CD14-positive monocyte (primary cell): ENCODE measurements around the gene BSPRY. TPM values are rescaled to one million over a fixed set of nuclear protein-coding genes. Genes with fewer than 3 reads are reported as not detected.

Experiments
- DNase-seq, 3 donors: peaks; one replicate each; pipeline ENCODE4 v3.0.0-alpha.2; 2011 to 2022
- H2AFZ ChIP-seq: 2 replicates; pipeline ENCODE4 v1.6.0; 2012; ENCODE audit warnings: mild to moderate bottlenecking, low read depth, low read length, inconsistent platforms; ENCODE audit not compliant: insufficient read depth, poor library complexity, severe bottlenecking
- H3K27ac ChIP-seq, 2 donors: 1 replicate in 1 of 2; 2 replicates in 1 of 2; pipeline ENCODE4 v1.5.1; 2012 to 2013; ENCODE audit warnings: low read length in 2 of 2, control low read depth in 1 of 2, inconsistent platforms in 1 of 2, low read depth in 1 of 2, mild to moderate bottlenecking in 1 of 2
- H3K27me3 ChIP-seq, 2 donors: one replicate each; pipeline versions ENCODE4 v1.6.0 to v1.6.1; 2011 to 2013; ENCODE audit warnings: low read length in 2 of 2; ENCODE audit not compliant: control insufficient read depth in 2 of 2, insufficient read depth in 2 of 2
- H3K36me3 ChIP-seq, 2 donors: replicated peaks in 1 of 2; 1 replicate in 1 of 2; 2 replicates in 1 of 2; pipeline versions ENCODE4 v1.5.1 to v1.6.1; 2012 to 2013; ENCODE audit warnings: low read length in 2 of 2, control low read depth in 1 of 2, inconsistent platforms in 1 of 2, mild to moderate bottlenecking in 1 of 2; ENCODE audit not compliant: insufficient read depth in 2 of 2, control insufficient read depth in 1 of 2
- H3K4me1 ChIP-seq, 2 donors: 1 replicate in 1 of 2; 2 replicates in 1 of 2; pipeline versions ENCODE4 v1.5.1 to v1.6.1; 2012 to 2013; ENCODE audit warnings: low read length in 2 of 2, control low read depth in 1 of 2, inconsistent platforms in 1 of 2, mild to moderate bottlenecking in 1 of 2, moderate library complexity in 1 of 2; ENCODE audit not compliant: insufficient read depth in 2 of 2, control insufficient read depth in 1 of 2
- H3K4me2 ChIP-seq: replicated peaks from 2 replicates; pipeline ENCODE3; 2012; ENCODE audit warnings: low read length, moderate library complexity, mild to moderate bottlenecking; ENCODE audit not compliant: poor library complexity, severe bottlenecking; ENCODE audit errors: extremely low read depth
- H3K4me3 ChIP-seq, 3 experiments: fragments of 200-600 bp in 1 of 3; sonication (generic) in 1 of 3; replicated peaks in 1 of 3; 1 replicate in 2 of 3; 2 replicates in 1 of 3; pipeline ENCODE4 v1.5.1; 2011 to 2013; ENCODE audit warnings: low read length in 3 of 3, mild to moderate bottlenecking in 3 of 3, control low read depth in 2 of 3, low read depth in 2 of 3, inconsistent platforms in 1 of 3, moderate library complexity in 1 of 3
- H3K79me2 ChIP-seq: 2 replicates; pipeline ENCODE4 v1.6.0; 2012; ENCODE audit warnings: mild to moderate bottlenecking, control low read depth, inconsistent platforms, low read length, moderate library complexity; ENCODE audit not compliant: insufficient read depth
- H3K9ac ChIP-seq: 2 replicates; pipeline ENCODE4 v1.6.0; 2017; ENCODE audit warnings: low read length, mild to moderate bottlenecking; ENCODE audit not compliant: insufficient read depth, poor library complexity, severe bottlenecking
- H3K9me3 ChIP-seq, 2 donors: replicated peaks in 1 of 2; 1 replicate in 1 of 2; 2 replicates in 1 of 2; pipeline versions ENCODE4 v1.5.1 to v1.6.1; 2012 to 2013; ENCODE audit warnings: low read length in 2 of 2, control low read depth in 1 of 2; ENCODE audit not compliant: control insufficient read depth in 1 of 2, insufficient read depth in 1 of 2
- H4K20me1 ChIP-seq: 2 replicates; pipeline ENCODE4 v1.6.0; 2012; ENCODE audit warnings: mild to moderate bottlenecking, low read length, control low read depth, moderate library complexity; ENCODE audit not compliant: insufficient read depth
- H3K27ac Mint-ChIP-seq, 7 donors: one replicate each; pipeline ENCODE4 v1.8.0; 2020; ENCODE audit warnings: mild to moderate bottlenecking in 7 of 7, mixed read lengths in 7 of 7, moderate library complexity in 6 of 7, inconsistent platforms in 2 of 7
- H3K27me3 Mint-ChIP-seq, 3 donors: one replicate each; pipeline ENCODE4 v1.8.0; 2021 to 2022; ENCODE audit warnings: low read depth in 3 of 3, mild to moderate bottlenecking in 3 of 3, mixed read lengths in 3 of 3, moderate library complexity in 3 of 3, inconsistent platforms in 1 of 3
- H3K36me3 Mint-ChIP-seq, 2 donors: one replicate each; pipeline ENCODE4 v1.8.0; 2020; ENCODE audit warnings: mixed read lengths in 2 of 2, inconsistent platforms in 1 of 2, mild to moderate bottlenecking in 1 of 2
- H3K4me1 Mint-ChIP-seq: one replicate; pipeline ENCODE4 v1.8.0; 2020; ENCODE audit warnings: mild to moderate bottlenecking, mixed read lengths
- H3K4me3 Mint-ChIP-seq, 2 donors: one replicate each; pipeline ENCODE4 v1.8.0; 2020; ENCODE audit warnings: mild to moderate bottlenecking in 2 of 2, mixed read lengths in 2 of 2, moderate library complexity in 1 of 2
- H3K9me3 Mint-ChIP-seq, 7 donors: one replicate each; pipeline ENCODE4 v1.8.0; 2020 to 2022; ENCODE audit warnings: mixed read lengths in 7 of 7, mild to moderate bottlenecking in 6 of 7, moderate library complexity in 6 of 7, inconsistent platforms in 2 of 7
- WGBS: methylation state at CpG from one replicate; pipeline ENCODE4 v1.1.5; 2013; ENCODE audit warnings: missing lambda C conversion rate; ENCODE audit not compliant: insufficient coverage; 5-methylcytosine and 5-hydroxymethylcytosine counted together
- intact Hi-C, 2 donors: fragments of 100-400 bp; cut with micrococcal nuclease; formaldehyde crosslinking; loops; one replicate each; pipeline versions ENCODE4 v1.15.0 to v1.15.1; 2023
- polyA plus RNA-seq, 3 donors: library from polyadenylated mRNA; depleted of rRNA in 1 of 3; unstranded in 2 of 3; stranded (reverse) in 1 of 3; fragments of 300-500 nt in 2 of 3; fragments of >200 nt in 1 of 3; fragmentation: Illumina TruSeq in 2 of 3; gene quantifications; 1 replicate in 2 of 3; 2 replicates in 1 of 3; pipeline ENCODE4 v1.2.3, GENCODE V29; 2012 to 2021
- TF ChIP-seq, protein P1 (sequence below): fragments of 200-600 bp; IDR thresholded peaks from one replicate; pipeline ENCODE4 v1.8.0; 2022; ENCODE audit warnings: antibody characterized with exemption, mild to moderate bottlenecking

The BSPRY gene
- polyA plus RNA-seq, 3 donors: 0.16 TPM; not detected in 2

DNA sequence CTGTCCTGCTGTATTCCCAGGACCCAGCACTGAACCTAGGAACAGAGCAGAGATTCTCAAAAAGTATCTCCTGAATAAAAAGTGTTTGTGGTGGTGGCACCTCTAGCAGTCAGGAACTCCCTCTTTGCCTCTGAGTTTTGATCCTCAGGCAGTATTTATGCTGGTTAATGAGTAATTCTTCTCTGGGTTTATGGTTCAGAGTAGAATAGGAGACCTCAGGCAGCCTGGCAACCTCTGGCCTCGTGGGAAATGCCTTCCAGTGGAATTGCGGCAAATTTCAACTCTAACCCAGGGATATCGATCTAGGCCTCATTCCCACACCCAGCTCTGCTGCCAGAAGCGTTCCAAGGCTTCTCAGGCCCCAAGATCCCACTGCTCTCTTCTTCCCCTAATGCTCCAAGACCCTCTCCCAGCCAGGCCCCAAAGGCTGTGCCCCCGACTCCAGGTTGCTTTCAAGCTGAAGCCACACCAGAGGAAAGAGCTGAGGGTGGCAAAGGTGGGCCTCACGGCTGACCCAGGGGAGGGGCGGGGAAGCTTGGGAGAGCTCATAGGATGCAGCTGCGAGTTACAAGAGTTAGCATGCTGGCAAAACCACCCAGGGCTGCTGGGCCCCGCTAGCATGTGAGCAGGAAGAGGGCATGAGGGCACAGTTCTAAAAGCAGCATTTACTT is 38.4 kb downstream of the BSPRY start:
- H3K36me3 Mint-ChIP-seq: peaks cover 65 to 82% of the 10 kb centered on the region in 2 donors
- Histone ChIP-seq H3K4me2 (no peak overlapping the region), H3K9ac (no peak overlapping the region), H3K4me1 (peaks cover 11 to 30% of the 10 kb centered on the region in 2 donors), H2AFZ (no peak overlapping the region), H3K9me3 (no peaks in the 10 kb centered on the region), H4K20me1 (no peaks in the 10 kb centered on the region), H3K36me3 (peaks cover 46 to 58% of the 10 kb centered on the region in 2 donors), H3K27me3 (no peaks in the 10 kb centered on the region), H3K27ac (peak overlapping the region in 1 of 2 donors; percentile 1), H3K79me2 (no peaks in the 10 kb centered on the region), H3K4me3 (no peak overlapping the region)
- intact Hi-C loops: no loop called here
- peaks cover 0 to 4% (median 0%) of the 10 kb centered on the region in 7 donors for H3K9me3 Mint-ChIP-seq
- H3K4me3 Mint-ChIP-seq: no peak overlapping the region
- TF ChIP-seq, protein P1, sequence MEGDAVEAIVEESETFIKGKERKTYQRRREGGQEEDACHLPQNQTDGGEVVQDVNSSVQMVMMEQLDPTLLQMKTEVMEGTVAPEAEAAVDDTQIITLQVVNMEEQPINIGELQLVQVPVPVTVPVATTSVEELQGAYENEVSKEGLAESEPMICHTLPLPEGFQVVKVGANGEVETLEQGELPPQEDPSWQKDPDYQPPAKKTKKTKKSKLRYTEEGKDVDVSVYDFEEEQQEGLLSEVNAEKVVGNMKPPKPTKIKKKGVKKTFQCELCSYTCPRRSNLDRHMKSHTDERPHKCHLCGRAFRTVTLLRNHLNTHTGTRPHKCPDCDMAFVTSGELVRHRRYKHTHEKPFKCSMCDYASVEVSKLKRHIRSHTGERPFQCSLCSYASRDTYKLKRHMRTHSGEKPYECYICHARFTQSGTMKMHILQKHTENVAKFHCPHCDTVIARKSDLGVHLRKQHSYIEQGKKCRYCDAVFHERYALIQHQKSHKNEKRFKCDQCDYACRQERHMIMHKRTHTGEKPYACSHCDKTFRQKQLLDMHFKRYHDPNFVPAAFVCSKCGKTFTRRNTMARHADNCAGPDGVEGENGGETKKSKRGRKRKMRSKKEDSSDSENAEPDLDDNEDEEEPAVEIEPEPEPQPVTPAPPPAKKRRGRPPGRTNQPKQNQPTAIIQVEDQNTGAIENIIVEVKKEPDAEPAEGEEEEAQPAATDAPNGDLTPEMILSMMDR: no peak
- peak overlapping the region in 2 of 7 donors; percentile 26 to 69 for H3K27ac Mint-ChIP-seq
- DNase-seq: no peak
- WGBS: 93% methylated on average over 6 of the region's 9 CpGs
- peaks cover 24% of the 10 kb centered on the region for H3K4me1 Mint-ChIP-seq
- peaks cover 0 to 5% (median 0%) of the 10 kb centered on the region in 3 donors for H3K27me3 Mint-ChIP-seq

DNA sequence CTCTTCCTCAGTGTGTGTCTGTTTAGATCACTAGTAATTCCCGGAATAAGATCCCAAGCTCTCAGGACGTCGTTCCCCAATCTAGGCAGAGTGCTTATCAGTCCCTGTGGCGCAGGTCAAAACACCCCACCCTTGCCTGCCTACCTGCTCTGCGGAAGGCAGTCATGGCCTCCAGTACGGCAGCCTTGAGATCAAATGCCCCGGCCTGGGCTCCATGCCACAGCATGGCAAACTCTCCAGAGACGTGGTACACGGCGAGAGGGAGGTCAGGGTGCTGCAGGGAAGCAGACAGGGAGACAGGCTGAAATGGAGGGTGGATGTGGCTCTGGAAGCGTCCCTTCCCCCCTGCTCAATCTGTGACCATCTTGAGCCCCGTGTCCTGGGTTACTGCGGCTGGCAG is 39.5 kb downstream of the BSPRY start:
- Histone ChIP-seq H3K79me2 (no peaks in the 10 kb centered on the region), H3K9ac (no peak overlapping the region), H3K27me3 (no peaks in the 10 kb centered on the region), H3K9me3 (no peaks in the 10 kb centered on the region), H3K4me1 (peaks cover 11 to 30% of the 10 kb centered on the region in 2 donors), H2AFZ (no peak overlapping the region), H3K27ac (no peak overlapping the region), H3K4me2 (no peak overlapping the region), H4K20me1 (no peaks in the 10 kb centered on the region), H3K36me3 (peaks cover 54 to 70% of the 10 kb centered on the region in 2 donors), H3K4me3 (no peak overlapping the region)
- Mint-ChIP-seq H3K9me3 (peaks cover 0 to 5% (median 0%) of the 10 kb centered on the region in 7 donors), H3K27me3 (peaks cover 0 to 5% (median 0%) of the 10 kb centered on the region in 3 donors), H3K4me1 (peaks cover 24% of the 10 kb centered on the region), H3K36me3 (peaks cover 75 to 89% of the 10 kb centered on the region in 2 donors), H3K27ac (peak overlapping the region in 2 of 7 donors; percentile 31 to 70), H3K4me3 (no peak overlapping the region)
- DNase-seq: no peak
- intact Hi-C loops: no loop called here
- TF ChIP-seq, protein P1: no peak
- 100% methylated on average over 6 of the region's 13 CpGs for WGBS
